AG04450 (cell line): ENCODE data around the gene SMIM24. TPM values are rescaled to one million over a fixed set of nuclear protein-coding genes. Genes with fewer than 3 reads are reported as not detected.
A peak's percentile ranks its signal among the peaks of the same experiment; 100 is the strongest.
"Not testable (repeated sequence)": the region's sequence is repeated elsewhere in the genome, so short reads cannot be mapped to it uniquely, and the experiment has no call there.

Source experiments
- CTCF ChIA-PET: fragments of 300-600, 350-600 bp; formaldehyde crosslinking; extraction: SDS; loops from one replicate; lab custom pipeline; 2022; ENCODE audit warnings: antibody characterized with exemption, inconsistent platforms; lab: Charles Lee
- POLR2A ChIA-PET: fragments of 350-600 bp; formaldehyde crosslinking; extraction: SDS; loops from one replicate; lab custom pipeline; 2021; ENCODE audit warnings: antibody characterized with exemption, inconsistent platforms; lab: Yijun Ruan, JAX
- DNase-seq: peaks from one replicate; pipeline ENCODE4 v3.0.0-alpha.2; 2011; ENCODE audit warnings: low read depth, low spot score
- H3K27ac ChIP-seq: one replicate; pipeline ENCODE4 v1.5.1; 2012; ENCODE audit warnings: low read depth, low read length, control low read depth
- H3K27me3 ChIP-seq: one replicate; pipeline ENCODE4 v1.6.0; 2012; ENCODE audit warnings: low read length; ENCODE audit not compliant: control insufficient read depth, insufficient read depth
- H3K4me3 ChIP-seq: 2 replicates; pipeline ENCODE4 v1.5.1; 2011; ENCODE audit warnings: mild to moderate bottlenecking, low read depth, low read length, control low read depth
- H3K9me3 ChIP-seq: 2 replicates; pipeline ENCODE4 v1.5.1; 2012; ENCODE audit warnings: low read length; ENCODE audit not compliant: control insufficient read depth, insufficient read depth
- CTCF ChIP-seq: IDR thresholded peaks from 2 replicates; pipeline ENCODE4 v1.5.1; 2011; ENCODE audit warnings: low read depth, low read length, control low read depth, inconsistent platforms
- polyA plus RNA-seq: library from polyadenylated mRNA; depleted of rRNA; stranded (reverse); fragments of >200 nt; gene quantifications from 2 replicates; pipeline ENCODE4 v1.2.3, GENCODE V29; 2011

SMIM24 gene
- polyA plus RNA-seq, 1 experiment, result 0.19 TPM

GRCh38 chr19:3453840-3454239 lies 26.5 kb downstream of the SMIM24 start:
- TF ChIP-seq CTCF, result no peak
- POLR2A ChIA-PET, result no interaction called here
- DNase-seq, result no peak
- Histone ChIP-seq H3K27ac (no peak overlapping the region), H3K4me3 (no peak overlapping the region), H3K9me3 (no peaks in the 10 kb centered on the region; the same call in 1 of the 2 replicates), H3K27me3 (no peaks in the 10 kb centered on the region)
- CTCF ChIA-PET, result no interaction called here

GRCh38 chr19:3452942-3453214 lies 27.4 kb downstream of the SMIM24 start:
- H3K9me3 ChIP-seq, DNase-seq, POLR2A ChIA-PET, CTCF ChIA-PET, H3K27me3 ChIP-seq, H3K4me3 ChIP-seq, H3K27ac ChIP-seq: not testable (repeated sequence)

- POLR2A ChIA-PET, result no interaction called here
- TF ChIP-seq CTCF, result no peak
- DNase-seq, result no peak
- Histone ChIP-seq H3K27me3 (no peaks in the 10 kb centered on the region), H3K9me3 (no peaks in the 10 kb centered on the region; the same call in 1 of the 2 replicates), H3K4me3 (no peak overlapping the region), H3K27ac (peak overlapping the region; percentile 47)
- CTCF ChIA-PET, result interaction anchor here (0.7 to 1.7 kb wide), 3 partner anchors 21 to 147 kb away, joined by 3 to 5 read pairs (median 4); no protein-coding TSS in a partner anchor
Measured at GRCh38 chr19:3452171-3452941, 28.0 kb downstream of the SMIM24 start.

GRCh38 chr19:3451451-3451866 lies 28.9 kb downstream of the SMIM24 start:
- H3K4me3 ChIP-seq, result no peak overlapping the region
- no peak for TF ChIP-seq CTCF
- H3K27ac ChIP-seq, result peak overlapping the region; percentile 98
- no peak for DNase-seq
- no peaks in the 10 kb centered on the region; the same call in 1 of the 2 replicates for H3K9me3 ChIP-seq
- no peaks in the 10 kb centered on the region for H3K27me3 ChIP-seq
- ChIA-PET POLR2A (no interaction called here), CTCF (interaction anchor here (0.7 to 1.7 kb wide), 3 partner anchors 22 to 146 kb away, joined by 3 to 5 read pairs (median 4); no protein-coding TSS in a partner anchor)

- Histone ChIP-seq H3K4me3 (no peak overlapping the region), H3K27me3 (no peaks in the 10 kb centered on the region), H3K27ac (peak overlapping the region; percentile 98), H3K9me3 (no peaks in the 10 kb centered on the region; the same call in 1 of the 2 replicates)
- POLR2A ChIA-PET, result interaction anchor here (0.6 kb wide), 1 partner anchor 32 kb away, joined by 3 read pairs; the partner anchor contains the start of gene SMIM44
- no peak for TF ChIP-seq CTCF
- peak; percentile 99 for DNase-seq
- CTCF ChIA-PET, result interaction anchor here (1.0 to 1.7 kb wide), 3 partner anchors 21 to 34 kb away, joined by 3 to 5 read pairs (median 4); no protein-coding TSS in a partner anchor
Measured at GRCh38 chr19:3450796-3451411, 29.4 kb downstream of the SMIM24 start.
